ENCODE measurements around the gene EBP. TPM values are rescaled to one million over a fixed set of nuclear protein-coding genes. Genes with fewer than 3 reads are reported as not detected.
A peak's percentile ranks its signal among the peaks of the same experiment; 100 is the strongest.

The EBP gene
- total RNA-seq, 2 experiments from 2014 or later = 38.1 to 41.1 TPM

DNA sequence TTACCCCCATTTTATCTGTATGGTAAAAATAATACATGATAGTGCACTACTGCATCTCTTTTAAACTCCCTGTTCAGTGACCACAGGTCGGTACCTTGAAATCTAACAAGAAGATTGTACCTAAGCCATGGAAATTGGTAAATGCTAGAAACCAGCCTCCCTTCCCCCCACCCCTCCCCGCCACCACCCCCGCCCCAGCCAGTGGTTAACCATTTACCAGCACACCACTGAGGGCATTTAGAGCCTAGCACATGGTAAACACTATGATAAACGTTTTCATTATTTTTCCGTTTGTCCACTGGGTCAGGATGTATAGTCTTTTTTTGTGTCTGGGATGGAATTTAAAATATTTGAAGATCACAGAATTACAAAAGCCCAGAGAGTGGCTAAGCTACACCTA is 46.3 kb upstream of the EBP start:
- intact Hi-C loops (cut with DNase I, micrococcal nuclease) = loop anchor here (5.0 to 10.0 kb wide), 5 partner anchors 47 to 820 kb away; partner anchors contain the start of genes EBP (in 2 of the 2), TBC1D25 (in 2 of the 2), ELK1 (in 1 of the 2) and RBM3 (in 1 of the 2)
- Histone ChIP-seq H3K9me3 (ENCODE audit: control insufficient read depth in 1 of 2, insufficient read depth in 1 of 2, low read length in 2 of 2) (no peaks in the 10 kb centered on the region), H3K4me1 (ENCODE audit: insufficient read depth, low read length) (peaks cover 22% of the 10 kb centered on the region), H3K27me3 (ENCODE audit: control insufficient read depth in 1 of 2, insufficient read depth in 2 of 2, low read length in 2 of 2) (no peaks in the 10 kb centered on the region), H3K4me3 (ENCODE audit: low read length) (peak overlapping the region; percentile 92), H3K36me3 (ENCODE audit: insufficient read depth, low read length) (peaks cover 15% of the 10 kb centered on the region), H3K27ac (ENCODE audit: low read depth in 1 of 2, low read length in 2 of 2) (peak overlapping the region in 1 of 2 donors; percentile 73)
- ATAC-seq (ENCODE audit: poor library complexity) = no peak
- Mint-ChIP-seq H3K27me3 (no peaks in the 10 kb centered on the region), H3K27ac (peak overlapping the region; percentile 74), H3K9me3 (no peaks in the 10 kb centered on the region), H3K4me1 (ENCODE audit: low read depth) (peaks cover 27% of the 10 kb centered on the region), H3K36me3 (ENCODE audit: low read depth) (peaks cover 23% of the 10 kb centered on the region), H3K4me3 (peak overlapping the region; percentile 90)
- POLR2A ChIA-PET = interaction anchor here (0.9 to 3.0 kb wide), 2 partner anchors 64 to 99 kb away, joined by 4 to 13 read pairs; partner anchors contain the start of genes RBM3 and TBC1D25
- CTCF ChIA-PET = interaction anchor here (1.0 kb wide), 1 partner anchor 64 kb away, joined by 3 read pairs; the partner anchor contains the start of gene TBC1D25
- no peak for DNase-seq
- TF ChIP-seq CTCF (IDR thresholded peaks at IDR 0.05) = no peak

DNA sequence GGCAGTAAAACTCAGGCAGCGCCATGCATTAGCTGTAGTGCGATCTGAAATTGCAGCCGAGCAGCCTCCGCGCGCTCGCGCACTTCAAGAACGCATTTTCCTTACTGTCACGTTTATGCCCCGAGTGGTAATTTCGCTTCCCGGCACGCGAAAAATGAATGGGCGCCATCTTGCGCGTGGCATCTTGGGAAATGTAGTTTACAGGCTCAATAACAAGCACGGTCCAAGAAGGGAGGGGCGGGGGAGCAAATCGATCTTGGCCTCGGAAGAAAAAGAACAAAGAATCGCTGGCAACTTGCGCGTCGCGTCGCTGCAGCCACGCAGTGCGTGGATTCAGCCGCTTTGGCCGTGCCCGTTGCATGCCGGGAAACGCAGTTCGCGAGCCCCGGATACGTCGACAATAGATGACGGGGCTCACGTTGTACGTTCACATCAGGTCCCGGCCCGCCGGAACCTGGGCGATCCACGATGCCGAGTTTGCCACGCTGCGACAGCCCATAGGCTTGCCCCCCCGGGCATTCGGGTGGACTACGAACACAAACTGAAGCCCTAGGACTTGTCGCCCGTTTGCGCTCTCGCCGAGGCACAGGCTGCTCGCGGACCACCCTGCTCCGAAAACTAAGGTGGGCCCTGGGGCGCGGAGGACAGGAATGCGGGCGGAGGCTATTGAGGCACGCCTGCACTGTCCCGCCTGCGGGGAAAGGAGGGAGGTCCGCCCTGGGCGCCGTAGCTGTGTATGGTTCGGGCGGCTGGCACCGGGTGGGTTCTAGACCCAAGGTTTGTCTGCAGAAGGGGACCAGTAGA is 45.6 kb upstream of the EBP start, which contains the start of gene FTSJ1:
TSS of gene FTSJ1 (plus strand) at position 426 of the 804 bp plus-strand sequence. CDS start 1,849 bp downstream, outside the sequence.
- ATAC-seq (ENCODE audit: poor library complexity) (peak; percentile 90), DNase-seq (peak; percentile 77 to 97 (median 84))
- CTCF ChIA-PET = no interaction called here
- Mint-ChIP-seq H3K9me3 (no peaks in the 10 kb centered on the region), H3K4me3 (peak within 1 kb of the TSS; percentile 90), H3K27me3 (no peaks in the 10 kb centered on the region), H3K27ac (peak within 1 kb of the TSS; percentile 74), H3K4me1 (ENCODE audit: low read depth) (peaks cover 27% of the 10 kb centered on the region), H3K36me3 (ENCODE audit: low read depth) (peaks cover 30% of the 10 kb centered on the region)
- no peak for TF ChIP-seq CTCF (IDR thresholded peaks at IDR 0.05)
- Histone ChIP-seq H3K36me3 (ENCODE audit: insufficient read depth, low read length) (peaks cover 19% of the 10 kb centered on the region), H3K27ac (ENCODE audit: low read depth in 1 of 2, low read length in 2 of 2) (peak within 1 kb of the TSS; percentile 73 to 79), H3K4me3 (ENCODE audit: low read length) (peak within 1 kb of the TSS; percentile 92), H3K4me1 (ENCODE audit: insufficient read depth, low read length) (peaks cover 22% of the 10 kb centered on the region), H3K27me3 (ENCODE audit: control insufficient read depth in 1 of 2, insufficient read depth in 2 of 2, low read length in 2 of 2) (no peaks in the 10 kb centered on the region), H3K9me3 (ENCODE audit: control insufficient read depth in 1 of 2, insufficient read depth in 1 of 2, low read length in 2 of 2) (no peaks in the 10 kb centered on the region)
- intact Hi-C loops (cut with DNase I, micrococcal nuclease) = loop anchor here (2.0 to 10.0 kb wide), 6 partner anchors 33 to 821 kb away; partner anchors contain the start of genes EBP (in 2 of the 2), TBC1D25 (in 2 of the 2), ELK1 (in 1 of the 2) and PORCN (in 1 of the 2)
- POLR2A ChIA-PET = interaction anchor here (0.7 to 3.0 kb wide), 5 partner anchors 32 to 326 kb away, joined by 3 to 13 read pairs (median 3); partner anchors contain the start of genes HDAC6, RBM3 and TBC1D25

DNA sequence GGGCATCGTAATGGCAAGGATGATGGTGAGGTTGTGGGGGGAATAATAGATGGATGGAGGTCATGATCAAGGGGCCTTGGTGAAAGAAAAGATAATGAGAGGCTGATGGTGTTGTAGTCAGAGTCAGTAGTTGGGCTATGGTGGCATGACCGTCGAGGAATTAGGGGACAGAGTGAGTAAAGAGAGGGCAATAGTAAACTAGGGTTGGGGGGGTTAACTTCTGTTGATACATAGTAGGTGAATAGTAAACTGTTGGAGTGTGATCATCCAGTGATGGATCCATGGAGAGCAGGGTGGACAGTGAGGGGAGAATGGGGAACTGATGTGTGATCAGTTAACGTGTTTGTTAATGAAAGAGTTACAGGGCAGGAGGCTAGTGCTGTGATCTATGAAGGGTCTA is 44.7 kb upstream of the EBP start:
- peak overlapping the region; percentile 92 for H3K4me3 ChIP-seq (ENCODE audit: low read length)

More for the DNA sequence above, 44.7 kb upstream of the EBP start:
- Histone ChIP-seq H3K27ac (ENCODE audit: low read depth in 1 of 2, low read length in 2 of 2) (peak overlapping the region; percentile 73 to 79), H3K36me3 (ENCODE audit: insufficient read depth, low read length) (peaks cover 26% of the 10 kb centered on the region), H3K27me3 (ENCODE audit: control insufficient read depth in 1 of 2, insufficient read depth in 2 of 2, low read length in 2 of 2) (no peaks in the 10 kb centered on the region), H3K9me3 (ENCODE audit: control insufficient read depth in 1 of 2, insufficient read depth in 1 of 2, low read length in 2 of 2) (no peaks in the 10 kb centered on the region), H3K4me1 (ENCODE audit: insufficient read depth, low read length) (peaks cover 22% of the 10 kb centered on the region)
- Mint-ChIP-seq H3K27ac (peak overlapping the region; percentile 74), H3K9me3 (no peaks in the 10 kb centered on the region), H3K4me1 (ENCODE audit: low read depth) (peaks cover 23% of the 10 kb centered on the region), H3K4me3 (peak overlapping the region; percentile 90), H3K36me3 (ENCODE audit: low read depth) (peaks cover 38% of the 10 kb centered on the region), H3K27me3 (no peaks in the 10 kb centered on the region)
- ChIA-PET CTCF (no interaction called here), POLR2A (interaction anchor here (0.7 to 1.0 kb wide), 2 partner anchors 63 to 325 kb away, joined by 3 read pairs; partner anchors contain the start of genes HDAC6 and TBC1D25)
- intact Hi-C loops (cut with DNase I, micrococcal nuclease) = loop anchor here (2.0 to 10.0 kb wide), 6 partner anchors 32 to 822 kb away; partner anchors contain the start of genes EBP (in 2 of the 2), TBC1D25 (in 2 of the 2), ELK1 (in 1 of the 2) and PORCN (in 1 of the 2)
- no peak for DNase-seq
- no peak for TF ChIP-seq CTCF (IDR thresholded peaks at IDR 0.05)
- ATAC-seq (ENCODE audit: poor library complexity) = no peak

Measured in CD4-positive, alpha-beta T cell (primary cell).